K562 (cell line): ENCODE results near the gene FSTL4. TPM values are rescaled to one million over a fixed set of nuclear protein-coding genes. Genes with fewer than 3 reads are reported as not detected.

Experiments used
- ATAC-seq: fragments of 200-7000 bp; cut with Tn5 transposase; 3 replicates; pipeline ENCODE4 v1.9.1; 2020; ENCODE audit warnings: moderate library complexity
- BruUV-seq: library from RNA; stranded (reverse); fragments of 400-500 nt; replicated peaks from 2 replicates; lab custom pipeline; 2021; lab: Mats Ljungman, UMichigan
- CTCF ChIA-PET: fragments of 300-600 bp; formaldehyde crosslinking; extraction: SDS; loops from one replicate; lab custom pipeline; 2021; ENCODE audit warnings: low intra/inter-chr PET ratio; lab: Yijun Ruan, JAX
- POLR2A ChIA-PET: fragments of 300-600, 350-650 bp; sonication (Branson Sonifier 250); formaldehyde crosslinking; extraction: SDS; loops from one replicate; lab custom pipeline; 2021; ENCODE audit warnings: antibody characterized with exemption, inconsistent platforms; lab: Yijun Ruan, JAX
- DNase-seq, 4 experiments: peaks; one replicate each; pipeline versions ENCODE4 v3.0.0 to v3.0.0-alpha.2; 2011 to 2018; ENCODE audit warnings: low spot score in 3 of 4, mixed read lengths in 3 of 4; ENCODE audit errors: extremely low read depth in 1 of 4
- FAIRE-seq: peaks from 2 replicates; lab custom pipeline; 2011; peaks lifted over from hg19 to GRCh38; lab: Jason Lieb, UNC
- H2AFZ ChIP-seq: 2 replicates; pipeline ENCODE4 v1.6.0; 2011; ENCODE audit warnings: low read depth, low read length, control low read depth, inconsistent platforms
- H3K27ac ChIP-seq: fragments of 200-600 bp; 3 replicates; pipeline ENCODE4 v1.8.0; 2011; ENCODE audit warnings: low read depth, mild to moderate bottlenecking, control low read depth, inconsistent platforms, low read length, moderate library complexity, mixed read lengths; ENCODE audit errors: extremely low read depth
- H3K27me3 ChIP-seq, 2 experiments: fragments of 300-600 bp in 1 of 2; 2 replicates in 1 of 2; 3 replicates in 1 of 2; pipeline versions ENCODE4 v1.6.0 to v1.8.0; 2011; ENCODE audit warnings: inconsistent platforms in 2 of 2, low read length in 2 of 2, mild to moderate bottlenecking in 1 of 2, mixed read lengths in 1 of 2, moderate library complexity in 1 of 2; ENCODE audit not compliant: control insufficient read depth in 2 of 2, insufficient read depth in 2 of 2
- H3K36me3 ChIP-seq: fragments of 300-600 bp; 3 replicates; pipeline ENCODE4 v1.8.0; 2011; ENCODE audit warnings: mild to moderate bottlenecking, low read length, inconsistent platforms; ENCODE audit not compliant: control insufficient read depth, insufficient read depth
- H3K4me1 ChIP-seq, 2 experiments: fragments of 200-600 bp in 1 of 2; replicated peaks in 1 of 2; 2 replicates in 1 of 2; 3 replicates in 1 of 2; pipeline versions ENCODE4 v1.5.1 to v1.8.0; 2011; ENCODE audit warnings: inconsistent platforms in 2 of 2, low read length in 2 of 2, mild to moderate bottlenecking in 1 of 2, mixed read lengths in 1 of 2, moderate library complexity in 1 of 2; ENCODE audit not compliant: control insufficient read depth in 2 of 2, insufficient read depth in 2 of 2
- H3K4me2 ChIP-seq: 2 replicates; pipeline ENCODE4 v1.6.1; 2011; ENCODE audit warnings: low read length, control low read depth, inconsistent platforms, mixed read lengths; ENCODE audit not compliant: insufficient read depth
- H3K4me3 ChIP-seq: fragments of 200-600 bp; sonication (generic), shearing (Covaris generic); 2 replicates; pipeline ENCODE4 v1.5.1; 2016; ENCODE audit warnings: control low read depth, inconsistent platforms
- H3K79me2 ChIP-seq: fragments of 200-600 bp; 3 replicates; pipeline ENCODE4 v1.8.0; 2011; ENCODE audit warnings: low read length, inconsistent platforms; ENCODE audit not compliant: control insufficient read depth, insufficient read depth
- H3K9ac ChIP-seq, 2 experiments: 2 replicates each; pipeline versions ENCODE4 v1.6.0 to v1.6.1; 2011; ENCODE audit warnings: low read depth in 2 of 2, low read length in 2 of 2, control low read depth in 1 of 2, inconsistent platforms in 1 of 2, mild to moderate bottlenecking in 1 of 2, mixed read lengths in 1 of 2; ENCODE audit not compliant: insufficient read depth in 1 of 2
- H3K9me1 ChIP-seq: one replicate; pipeline ENCODE4 v1.6.0; 2011; ENCODE audit warnings: inconsistent platforms, mild to moderate bottlenecking, low read length, moderate library complexity; ENCODE audit not compliant: control insufficient read depth, insufficient read depth
- H3K9me3 ChIP-seq: replicated peaks from 2 replicates; pipeline ENCODE4 v1.5.1; 2011; ENCODE audit warnings: low read depth, low read length, inconsistent platforms; ENCODE audit not compliant: control insufficient read depth, insufficient read depth
- H4K20me1 ChIP-seq: replicated peaks from 2 replicates; pipeline ENCODE4 v1.6.1; 2011; ENCODE audit warnings: low read length, inconsistent platforms, mixed read lengths; ENCODE audit not compliant: control insufficient read depth, insufficient read depth
- CBX3 ChIP-seq, 2 experiments: IDR thresholded peaks; 1 replicate in 1 of 2; 2 replicates in 1 of 2; pipeline ENCODE4 v1.6.1; 2012; ENCODE audit warnings: inconsistent platforms in 2 of 2, low read length in 2 of 2, borderline replicate concordance in 1 of 2, control low read depth in 1 of 2
- E2F5 ChIP-seq: sonication (generic); formaldehyde crosslinking; IDR thresholded peaks from 2 replicates; pipeline ENCODE4 v1.8.0; 2022; ENCODE audit warnings: mild to moderate bottlenecking, missing genetic modification reagents
- ETS2 ChIP-seq: IDR thresholded peaks from 2 replicates; pipeline ENCODE4 v1.6.1; 2016; ENCODE audit warnings: borderline replicate concordance, missing genetic modification characterization, mild to moderate bottlenecking, moderate library complexity, missing compliant biosample characterization; ENCODE audit not compliant: poor library complexity, severe bottlenecking
- MBD2 ChIP-seq: sonication (generic); IDR thresholded peaks from 2 replicates; pipeline ENCODE4 v1.6.1; 2016; ENCODE audit warnings: low read depth, borderline replicate concordance
- MXI1 ChIP-seq: IDR thresholded peaks from 2 replicates; pipeline ENCODE4 v1.6.1; 2011; ENCODE audit warnings: low read depth, mild to moderate bottlenecking, improper control_type of control experiment, low read length
- MYNN ChIP-seq, 2 experiments: sonication (generic); formaldehyde crosslinking in 1 of 2; IDR thresholded peaks; 2 replicates each; pipeline versions ENCODE4 v1.5.0 to v1.6.1; 2016 to 2020; ENCODE audit warnings: antibody characterized with exemption in 1 of 2, missing genetic modification reagents in 1 of 2
- NFXL1 ChIP-seq: fragments of 450-650 bp; formaldehyde crosslinking; IDR thresholded peaks from 2 replicates; pipeline ENCODE4 v1.4.0; 2021; ENCODE audit warnings: mild to moderate bottlenecking
- POLR2H ChIP-seq: IDR thresholded peaks from 2 replicates; pipeline ENCODE4 v1.6.1; 2016; ENCODE audit warnings: missing genetic modification characterization, low read depth, mild to moderate bottlenecking, control low read depth, missing compliant biosample characterization, moderate library complexity
- TOE1 ChIP-seq, 2 experiments: fragments of 450-650 bp in 1 of 2; sonication (generic) in 1 of 2; formaldehyde crosslinking in 1 of 2; IDR thresholded peaks; 2 replicates each; pipeline versions ENCODE4 v1.7.1 to v1.8.0; 2016 to 2022; ENCODE audit warnings: borderline replicate concordance in 2 of 2, mild to moderate bottlenecking in 2 of 2, antibody characterized with exemption in 1 of 2, inconsistent platforms in 1 of 2, low read depth in 1 of 2, missing genetic modification reagents in 1 of 2, moderate library complexity in 1 of 2
- TSHZ1 ChIP-seq: fragments of 250-450 bp; sonication (Bioruptor Pico); IDR thresholded peaks from 2 replicates; pipeline ENCODE4 v1.4.0; 2020; ENCODE audit warnings: mild to moderate bottlenecking, moderate library complexity
- ZBTB5 ChIP-seq: fragments of 450-650 bp; IDR thresholded peaks from 2 replicates; pipeline ENCODE4 v1.6.1; 2017; ENCODE audit warnings: antibody characterized with exemption
- ZNF384 ChIP-seq: IDR thresholded peaks from 2 replicates; pipeline ENCODE4 v1.6.1; 2012; ENCODE audit warnings: low read depth, low read length, improper control_type of control experiment
- WGBS: fragments of 100-300 bp; shearing (Covaris generic); methylation state at CpG from one replicate; pipeline ENCODE4 v1.1.6; 2016; ENCODE audit warnings: low coverage, mixed read lengths; ENCODE audit not compliant: insufficient coverage; ENCODE audit errors: missing lambda C conversion rate; 5-methylcytosine and 5-hydroxymethylcytosine counted together
- in situ Hi-C: fragments of 300-500 bp; cut with MboI; formaldehyde crosslinking; loops from 4 replicates; pipeline ENCODE4 v1.15.0; 2018; ENCODE audit warnings: inconsistent platforms, mixed read lengths
- intact Hi-C: fragments of 100-400 bp; cut with micrococcal nuclease; formaldehyde crosslinking; loops from 2 replicates; pipeline ENCODE4 v1.14.2; 2022
- polyA plus RNA-seq, 8 experiments: library from polyadenylated mRNA; depleted of rRNA in 4 of 8; stranded (reverse) in 5 of 8; unstranded in 3 of 8; fragments of >200 nt; fragmentation: Nextera tagmentation in 2 of 8; fragmentation: Illumina TruSeq in 1 of 8; extraction: Ambion mirVana in 2 of 8; extraction: Trizol in 1 of 8; gene quantifications; 2 replicates each; pipeline versions ENCODE4 v1.2.1 to v1.2.3, GENCODE V29; 2011 to 2014; ENCODE audit warnings: inconsistent platforms in 1 of 8, missing spikeins in 1 of 8
- total RNA-seq, 7 experiments: library from RNA; depleted of rRNA in 6 of 7; stranded (reverse); fragments of >200 nt in 6 of 7; fragmentation: Illumina TruSeq in 2 of 7; extraction: Trizol in 2 of 7; gene quantifications; 2 replicates each; pipeline versions ENCODE4 v1.2.1 to v1.2.3, GENCODE V29; 2011 to 2021; ENCODE audit warnings: low replicate concordance in 1 of 7

The FSTL4 gene
- total and polyA plus RNA-seq, 9 of the 15 experiments (the other 6 are each of a cell fraction or from before 2014, with no cell fraction given) = 0.08 to 0.18 (median 0.10) TPM; not detected in 5

GRCh38 chr5:133451926-133452325, 160.4 kb downstream of the FSTL4 start (continued):
- TF ChIP-seq ZBTB5 (no peak), ETS2 (tag) (no peak), E2F5 (CRISPR knock-in tag) (no peak), POLR2H (tag) (no peak), MXI1 (no peak), TOE1 (IDR thresholded peaks at IDR 0.05; ENCODE audit: borderline replicate concordance) (no peak), TOE1 (CRISPR knock-in tag; IDR thresholded peaks at IDR 0.05; ENCODE audit: borderline replicate concordance, low read depth) (no peak), NFXL1 (CRISPR knock-in tag) (no peak)

- no peaks in the 10 kb centered on the region for H3K4me1 ChIP-seq
- no peaks in the 10 kb centered on the region for H3K36me3 ChIP-seq
- WGBS = 0% methylated on average over 8 of the region's 8 CpGs
- CTCF ChIA-PET = no interaction called here
- ATAC-seq = no peak
- POLR2A ChIA-PET = interaction anchor here (0.6 kb wide), 1 partner anchor 212 kb away, joined by 3 read pairs; no protein-coding TSS in a partner anchor
- no peak overlapping the region for H2AFZ ChIP-seq
- peaks cover 0 to 37% of the 10 kb centered on the region in 2 experiments; a peak in 3 of 5 replicates for H3K27me3 ChIP-seq
- H3K9me1 ChIP-seq = no peaks in the 10 kb centered on the region
- DNase-seq = no peak
- no peak overlapping the region for H3K27ac ChIP-seq
- no peak overlapping the region for H3K4me2 ChIP-seq
- H3K9me3 ChIP-seq = no peaks in the 10 kb centered on the region
- no TSS peak for BruUV-seq
- H3K79me2 ChIP-seq = no peaks in the 10 kb centered on the region
- intact Hi-C loops (no loop called here), in situ Hi-C loops (loop anchor here (25.0 kb wide), 1 partner anchor 338 kb away; no protein-coding TSS in a partner anchor)
- H3K9ac ChIP-seq = no peak overlapping the region
- no peak overlapping the region for H3K4me3 ChIP-seq
- no peaks in the 10 kb centered on the region; the same call in 1 of the 2 replicates for H4K20me1 ChIP-seq
- no peak for FAIRE-seq
- TF ChIP-seq ZNF384 = no peak
- TF ChIP-seq MYNN (IDR thresholded peaks at IDR 0.05) = no peak
- TF ChIP-seq MYNN (CRISPR knock-in tag; IDR thresholded peaks at IDR 0.05) = no peak
- no peak for TF ChIP-seq CBX3 (IDR thresholded peaks at IDR 0.05; ENCODE audit: borderline replicate concordance in 1 of 2, low read length in 2 of 2)
- no peak for TF ChIP-seq TSHZ1 (CRISPR knock-in tag)
- TF ChIP-seq MBD2 = no peak
Measured at GRCh38 chr5:133450286-133450685, 162.1 kb downstream of the FSTL4 start.
